Measurements from ENCODE around the gene SMIM27.

DNA sequence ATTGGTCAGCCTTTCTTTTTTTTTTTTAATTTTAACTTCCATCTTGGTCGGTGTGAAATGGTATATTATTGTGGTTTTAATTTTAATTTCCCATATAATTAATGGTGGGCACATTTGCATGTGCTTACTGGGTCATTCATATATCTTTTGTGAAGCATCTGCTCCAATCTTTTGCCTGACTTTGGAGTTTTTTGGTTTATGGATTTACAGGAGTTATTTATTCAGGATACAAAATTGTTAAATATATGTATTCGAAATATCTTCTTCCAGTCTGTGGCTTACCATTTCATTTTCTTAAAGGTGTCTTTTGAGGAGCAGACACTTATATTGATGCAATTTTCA, 25.4 kb upstream of the SMIM27 start:
- TF ChIP-seq POLR2A (IDR thresholded peaks at IDR 0.05; ENCODE audit: insufficient read depth in 1 of 2, low read depth in 2 of 2, low read length in 2 of 2) (no peak), CBX5 (CRISPR knock-in tag; IDR thresholded peaks at IDR 0.05; ENCODE audit: borderline replicate concordance) (no peak), ZNF44 (CRISPR knock-in tag; IDR thresholded peaks at IDR 0.05) (no peak), MAFG (CRISPR knock-in tag; IDR thresholded peaks at IDR 0.05) (no peak), HDAC2 (CRISPR knock-in tag; IDR thresholded peaks at IDR 0.05) (no peak), ZNF274 (CRISPR knock-in tag; IDR thresholded peaks at IDR 0.05) (no peak), SMC3 (IDR thresholded peaks at IDR 0.05; ENCODE audit: low read length) (no peak), AKAP8 (CRISPR knock-in tag; IDR thresholded peaks at IDR 0.05) (no peak), EZH2 (conservative IDR thresholded peaks at IDR 0.05; ENCODE audit: low read depth, low read length) (no peak), TBX2 (CRISPR knock-in tag; IDR thresholded peaks at IDR 0.05; ENCODE audit: borderline replicate concordance) (no peak), SNRNP70 (IDR thresholded peaks at IDR 0.05; ENCODE audit: low read depth, low read length) (no peak)
- TF ChIP-seq, protein P1, sequence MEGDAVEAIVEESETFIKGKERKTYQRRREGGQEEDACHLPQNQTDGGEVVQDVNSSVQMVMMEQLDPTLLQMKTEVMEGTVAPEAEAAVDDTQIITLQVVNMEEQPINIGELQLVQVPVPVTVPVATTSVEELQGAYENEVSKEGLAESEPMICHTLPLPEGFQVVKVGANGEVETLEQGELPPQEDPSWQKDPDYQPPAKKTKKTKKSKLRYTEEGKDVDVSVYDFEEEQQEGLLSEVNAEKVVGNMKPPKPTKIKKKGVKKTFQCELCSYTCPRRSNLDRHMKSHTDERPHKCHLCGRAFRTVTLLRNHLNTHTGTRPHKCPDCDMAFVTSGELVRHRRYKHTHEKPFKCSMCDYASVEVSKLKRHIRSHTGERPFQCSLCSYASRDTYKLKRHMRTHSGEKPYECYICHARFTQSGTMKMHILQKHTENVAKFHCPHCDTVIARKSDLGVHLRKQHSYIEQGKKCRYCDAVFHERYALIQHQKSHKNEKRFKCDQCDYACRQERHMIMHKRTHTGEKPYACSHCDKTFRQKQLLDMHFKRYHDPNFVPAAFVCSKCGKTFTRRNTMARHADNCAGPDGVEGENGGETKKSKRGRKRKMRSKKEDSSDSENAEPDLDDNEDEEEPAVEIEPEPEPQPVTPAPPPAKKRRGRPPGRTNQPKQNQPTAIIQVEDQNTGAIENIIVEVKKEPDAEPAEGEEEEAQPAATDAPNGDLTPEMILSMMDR (CRISPR knock-in tag; IDR thresholded peaks at IDR 0.05): no peak
- TF ChIP-seq, protein P2, sequence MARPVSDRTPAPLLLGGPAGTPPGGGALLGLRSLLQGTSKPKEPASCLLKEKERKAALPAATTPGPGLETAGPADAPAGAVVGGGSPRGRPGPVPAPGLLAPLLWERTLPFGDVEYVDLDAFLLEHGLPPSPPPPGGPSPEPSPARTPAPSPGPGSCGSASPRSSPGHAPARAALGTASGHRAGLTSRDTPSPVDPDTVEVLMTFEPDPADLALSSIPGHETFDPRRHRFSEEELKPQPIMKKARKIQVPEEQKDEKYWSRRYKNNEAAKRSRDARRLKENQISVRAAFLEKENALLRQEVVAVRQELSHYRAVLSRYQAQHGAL (CRISPR knock-in tag; IDR thresholded peaks at IDR 0.05; ENCODE audit: not compliant biosample characterization): no peak

Measured in HepG2 (cell line).